ENCODE results near the gene CYP2W1. TPM values are rescaled to one million over a fixed set of nuclear protein-coding genes. Genes with fewer than 3 reads are reported as not detected.

Gene CYP2W1
- total and polyA plus RNA-seq, 10 of the 15 experiments (the other 5 are each of a cell fraction or from before 2014, with no cell fraction given) = not detected

DNA sequence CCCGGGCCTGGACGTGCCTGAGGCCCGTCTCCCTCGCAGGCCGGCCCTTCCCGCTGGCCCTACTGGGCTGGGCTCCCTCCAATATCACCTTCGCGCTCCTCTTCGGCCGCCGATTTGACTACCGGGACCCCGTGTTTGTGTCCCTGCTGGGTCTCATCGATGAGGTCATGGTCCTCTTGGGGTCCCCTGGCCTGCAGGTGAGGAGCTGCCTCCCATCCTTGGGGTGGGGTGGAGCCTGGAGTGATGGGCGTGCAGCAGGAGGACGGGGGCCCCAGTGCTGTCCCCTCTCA is 2.1 kb downstream of the CYP2W1 start:
- ATAC-seq (no peak), FAIRE-seq (no peak), DNase-seq (ENCODE audit: low read depth, low spot score) (no peak)
- Histone ChIP-seq H3K27me3 (replicated peaks in 1 of 2; ENCODE audit: control insufficient read depth in 2 of 2, insufficient read depth in 2 of 2, low read length in 1 of 2) (no peaks in the 10 kb centered on the region; a peak in 2 of 4 replicates), H3K27ac (ENCODE audit: control insufficient read depth, insufficient read depth) (no peak overlapping the region), H3K4me1 (ENCODE audit: control insufficient read depth, insufficient read depth, low read length) (no peaks in the 10 kb centered on the region), H4K20me1 (ENCODE audit: control insufficient read depth, insufficient read depth) (no peaks in the 10 kb centered on the region), H3K4me3 (no peak overlapping the region), H3K36me3 (ENCODE audit: control insufficient read depth in 2 of 2, insufficient read depth in 2 of 2, low read length in 1 of 2) (no peaks in the 10 kb centered on the region), H3K9me3 (replicated peaks; ENCODE audit: control insufficient read depth, insufficient read depth, low read length) (no peaks in the 10 kb centered on the region), H2AFZ (ENCODE audit: control insufficient read depth, low read depth, low read length) (no peak overlapping the region), H3K4me2 (ENCODE audit: control insufficient read depth, insufficient read depth) (no peak overlapping the region), H3K9ac (ENCODE audit: control insufficient read depth, insufficient read depth, low read length) (no peak overlapping the region), H3K79me2 (ENCODE audit: control insufficient read depth, insufficient read depth, low read length) (no peaks in the 10 kb centered on the region)
- ChIA-PET POLR2A (interaction anchor here (0.6 kb wide), 1 partner anchor 8 kb away, joined by 3 read pairs; no protein-coding TSS in a partner anchor), SMC1A (ENCODE audit: uncharacterized antibody, unreplicated experiment) (interaction anchor here (1.1 kb wide), 1 partner anchor 12 kb away, joined by 3 read pairs; no protein-coding TSS in a partner anchor), RAD21 (ENCODE audit: unreplicated experiment) (interaction anchor here (0.8 kb wide), 1 partner anchor 94 kb away, joined by 3 read pairs; no protein-coding TSS in a partner anchor), CTCF (interaction anchor here (1.2 kb wide), 1 partner anchor 11 kb away, joined by 5 read pairs; no protein-coding TSS in a partner anchor)
- TF ChIP-seq HDGF (IDR thresholded peaks at IDR 0.05) = no peak
- TF ChIP-seq CHD4 (IDR thresholded peaks at IDR 0.05) = no peak
- TF ChIP-seq HSF1 (IDR thresholded peaks at IDR 0.05; ENCODE audit: low read depth, low read length) = no peak
- TF ChIP-seq NRF1 (conservative IDR thresholded peaks at IDR 0.05; ENCODE audit: low read depth, low read length) = no peak
- no peak for TF ChIP-seq IRF5 (IDR thresholded peaks at IDR 0.05; ENCODE audit: borderline replicate concordance)
- TF ChIP-seq PAX5 (IDR thresholded peaks at IDR 0.05; ENCODE audit: borderline replicate concordance, low read depth, low read length) = no peak
- no peak for TF ChIP-seq PBX3 (IDR thresholded peaks at IDR 0.05; ENCODE audit: insufficient replicate concordance, low read depth, low read length)
- no peak for TF ChIP-seq TCF7 (IDR thresholded peaks at IDR 0.05; ENCODE audit: borderline replicate concordance)
- no peak for TF ChIP-seq ETV6 (conservative IDR thresholded peaks at IDR 0.05 in 1 of 2, IDR thresholded peaks at IDR 0.05 in 1 of 2; ENCODE audit: borderline replicate concordance in 1 of 2, low read depth in 1 of 2)
- no peak for TF ChIP-seq ZNF274 (IDR thresholded peaks at IDR 0.05; ENCODE audit: insufficient read depth, insufficient read length)
- no peak for TF ChIP-seq RB1 (IDR thresholded peaks at IDR 0.05; ENCODE audit: borderline replicate concordance)
- TF ChIP-seq IKZF2 (IDR thresholded peaks at IDR 0.05) = no peak
- no peak for TF ChIP-seq NR2C1 (IDR thresholded peaks at IDR 0.05)
- TF ChIP-seq E2F4 (IDR thresholded peaks at IDR 0.05; ENCODE audit: low read depth, low read length) = no peak
- no peak for TF ChIP-seq ASH2L (IDR thresholded peaks at IDR 0.05; ENCODE audit: borderline replicate concordance, low read depth)
- intact Hi-C loops (cut with micrococcal nuclease; ENCODE audit: unreplicated experiment) = no loop called here
- BruUV-seq (replicated peaks) = no TSS peak
- WGBS (ENCODE audit: insufficient coverage, insufficient replicate concordance, low lambda C conversion rate, missing lambda C conversion rate) = 53% methylated on average over 16 of the region's 16 CpGs
- in situ Hi-C loops (cut with MboI) = no loop called here
